WERI-Rb-1 (cell line): ENCODE results near the gene PRKCE.
A peak's percentile ranks its signal among the peaks of the same experiment; 100 is the strongest.

Experiments
- DNase-seq: peaks from one replicate; pipeline ENCODE4 v3.0.0-alpha.2; 2020
- H3K27ac ChIP-seq: fragments of 250-450 bp; sonication (Bioruptor Pico); 2 replicates; pipeline ENCODE4 v1.5.1; 2020; ENCODE audit warnings: mild to moderate bottlenecking, moderate library complexity
- H3K27me3 ChIP-seq: fragments of 250-450 bp; sonication (Bioruptor Pico); 2 replicates; pipeline ENCODE4 v1.5.1; 2021; ENCODE audit warnings: mild to moderate bottlenecking, low read depth, moderate library complexity; ENCODE audit not compliant: insufficient read depth, severe bottlenecking
- H3K36me3 ChIP-seq: fragments of 250-450 bp; sonication (Bioruptor Pico); 2 replicates; pipeline ENCODE4 v1.5.1; 2020; ENCODE audit warnings: mild to moderate bottlenecking, moderate library complexity
- H3K4me3 ChIP-seq: 2 replicates; pipeline ENCODE4 v1.5.1; 2011; ENCODE audit warnings: low read depth, mild to moderate bottlenecking, control low read depth, low read length
- H3K9me3 ChIP-seq: fragments of 250-450 bp; sonication (Bioruptor Pico); 2 replicates; pipeline ENCODE4 v1.5.1; 2021; ENCODE audit warnings: mild to moderate bottlenecking, moderate library complexity; ENCODE audit not compliant: severe bottlenecking
- CTCF ChIP-seq: IDR thresholded peaks from 2 replicates; pipeline ENCODE4 v1.5.1; 2011; ENCODE audit warnings: low read depth, mild to moderate bottlenecking, control low read depth, inconsistent platforms, low read length

The PRKCE gene

GRCh38 chr2:46227022-46227421, 575.5 kb downstream of the PRKCE start:
- peaks cover 2% of the 10 kb centered on the region for H3K9me3 ChIP-seq
- H3K4me3 ChIP-seq = no peak overlapping the region
- DNase-seq = no peak
- H3K27me3 ChIP-seq = no peaks in the 10 kb centered on the region
- no peak for TF ChIP-seq CTCF
- no peaks in the 10 kb centered on the region for H3K36me3 ChIP-seq
- H3K27ac ChIP-seq = no peak overlapping the region

- Histone ChIP-seq H3K27me3 (no peaks in the 10 kb centered on the region), H3K36me3 (no peaks in the 10 kb centered on the region), H3K9me3 (peaks cover 1% of the 10 kb centered on the region), H3K4me3 (no peak overlapping the region), H3K27ac (no peak overlapping the region)
- no peak for TF ChIP-seq CTCF
- DNase-seq = no peak
Observed at GRCh38 chr2:46227674-46228289, 576.3 kb downstream of the PRKCE start.

- peak; percentile 25; the same call in 1 of the 2 replicates for TF ChIP-seq CTCF
- H3K36me3 ChIP-seq = no peaks in the 10 kb centered on the region
- H3K4me3 ChIP-seq = no peak overlapping the region
- H3K27me3 ChIP-seq = no peaks in the 10 kb centered on the region
- no peak for DNase-seq
- no peaks in the 10 kb centered on the region for H3K9me3 ChIP-seq
- H3K27ac ChIP-seq = no peak overlapping the region
Observed at GRCh38 chr2:46229134-46230063, 577.9 kb downstream of the PRKCE start.

- no peak for DNase-seq
- H3K36me3 ChIP-seq = no peaks in the 10 kb centered on the region
- H3K27ac ChIP-seq = no peak overlapping the region
- H3K27me3 ChIP-seq = no peaks in the 10 kb centered on the region
- no peaks in the 10 kb centered on the region for H3K9me3 ChIP-seq
- no peak for TF ChIP-seq CTCF
- H3K4me3 ChIP-seq = no peak overlapping the region
Observed at GRCh38 chr2:46230115-46230571, 578.7 kb downstream of the PRKCE start.

GRCh38 chr2:46230677-46231425, 579.4 kb downstream of the PRKCE start:
- H3K36me3 ChIP-seq = no peaks in the 10 kb centered on the region
- no peak overlapping the region for H3K4me3 ChIP-seq
- TF ChIP-seq CTCF = no peak
- H3K27ac ChIP-seq = no peak overlapping the region
- no peak for DNase-seq
- H3K27me3 ChIP-seq = no peaks in the 10 kb centered on the region
- H3K9me3 ChIP-seq = no peaks in the 10 kb centered on the region
